Suppressor macrophage treated with lipopolysaccharide for 4 hours (primary cell): Measurements from ENCODE around the gene ACP7.
A peak's percentile ranks its signal among the peaks of the same experiment; 100 is the strongest.
"Not testable (repeated sequence)": the region's sequence is repeated elsewhere in the genome, so short reads cannot be mapped to it uniquely, and the experiment has no call there.

Source experiments
- DNase-seq: peaks from one replicate; pipeline ENCODE4 v3.0.0-alpha.2; 2020

The ACP7 gene

GRCh38 chr19:39110263-39110967, 26.2 kb downstream of the ACP7 start:
- peak; percentile 48 for DNase-seq

GRCh38 chr19:39111593-39112199, 27.5 kb downstream of the ACP7 start:
- no peak for DNase-seq

GRCh38 chr19:39112338-39112890, 28.2 kb downstream of the ACP7 start:
- DNase-seq = no peak

- no peak for DNase-seq
These were observed 29.0 kb downstream of the ACP7 start for GRCh38 chr19:39113199-39113598.

GRCh38 chr19:39115105-39115847, 31.1 kb downstream of the ACP7 start:
- no peak for DNase-seq

- not testable (repeated sequence) for DNase-seq
These were observed 32.9 kb downstream of the ACP7 start for GRCh38 chr19:39117023-39117422.

- DNase-seq = no peak
These were observed 35.7 kb downstream of the ACP7 start for GRCh38 chr19:39119830-39120229.

GRCh38 chr19:39122934-39123731, 39.0 kb downstream of the ACP7 start:
- DNase-seq = no peak

- DNase-seq = no peak
These were observed 40.1 kb downstream of the ACP7 start for GRCh38 chr19:39124136-39124764.

GRCh38 chr19:39125199-39125553, 41.0 kb downstream of the ACP7 start:
- no peak for DNase-seq

- peak; percentile 99 for DNase-seq
These were observed 41.6 kb downstream of the ACP7 start, which contains the start of gene PAK4 for GRCh38 chr19:39125554-39126311. Gene PAK4 (plus strand): TSS chr19:39125786. CDS start chr19:39169554, 43,768 bp downstream.

GRCh38 chr19:39126312-39127187, 42.4 kb downstream of the ACP7 start:
- DNase-seq = no peak

GRCh38 chr19:39127812-39128515, 43.8 kb downstream of the ACP7 start:
- no peak for DNase-seq

- DNase-seq = no peak
These were observed 44.4 kb downstream of the ACP7 start for GRCh38 chr19:39128516-39129079.

GRCh38 chr19:39129116-39129515, 44.9 kb downstream of the ACP7 start:
- DNase-seq = no peak

- no peak for DNase-seq
These were observed 46.4 kb downstream of the ACP7 start for GRCh38 chr19:39130337-39131254.

- DNase-seq = no peak
These were observed 47.1 kb downstream of the ACP7 start for GRCh38 chr19:39131255-39131755.

GRCh38 chr19:39132344-39132969, 48.3 kb downstream of the ACP7 start:
- DNase-seq = no peak
